B cell (primary cell): ENCODE data around the gene NBEA.

Source experiments
- EZH2 ChIP-seq: IDR thresholded peaks from 2 replicates; pipeline ENCODE4 v1.6.1; 2012; ENCODE audit warnings: borderline replicate concordance, low read depth, mild to moderate bottlenecking, moderate library complexity, low read length; ENCODE audit not compliant: insufficient read depth, poor library complexity, severe bottlenecking
- TF ChIP-seq, protein P1 (sequence below): fragments of 200-600 bp; IDR thresholded peaks from one replicate; pipeline ENCODE4 v1.8.0; 2022; ENCODE audit warnings: antibody characterized with exemption, mild to moderate bottlenecking

GRCh38 chr13:35139591-35139990, 197.5 kb downstream of the NBEA start:
- TF ChIP-seq, protein P1, sequence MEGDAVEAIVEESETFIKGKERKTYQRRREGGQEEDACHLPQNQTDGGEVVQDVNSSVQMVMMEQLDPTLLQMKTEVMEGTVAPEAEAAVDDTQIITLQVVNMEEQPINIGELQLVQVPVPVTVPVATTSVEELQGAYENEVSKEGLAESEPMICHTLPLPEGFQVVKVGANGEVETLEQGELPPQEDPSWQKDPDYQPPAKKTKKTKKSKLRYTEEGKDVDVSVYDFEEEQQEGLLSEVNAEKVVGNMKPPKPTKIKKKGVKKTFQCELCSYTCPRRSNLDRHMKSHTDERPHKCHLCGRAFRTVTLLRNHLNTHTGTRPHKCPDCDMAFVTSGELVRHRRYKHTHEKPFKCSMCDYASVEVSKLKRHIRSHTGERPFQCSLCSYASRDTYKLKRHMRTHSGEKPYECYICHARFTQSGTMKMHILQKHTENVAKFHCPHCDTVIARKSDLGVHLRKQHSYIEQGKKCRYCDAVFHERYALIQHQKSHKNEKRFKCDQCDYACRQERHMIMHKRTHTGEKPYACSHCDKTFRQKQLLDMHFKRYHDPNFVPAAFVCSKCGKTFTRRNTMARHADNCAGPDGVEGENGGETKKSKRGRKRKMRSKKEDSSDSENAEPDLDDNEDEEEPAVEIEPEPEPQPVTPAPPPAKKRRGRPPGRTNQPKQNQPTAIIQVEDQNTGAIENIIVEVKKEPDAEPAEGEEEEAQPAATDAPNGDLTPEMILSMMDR: no peak
- no peak for TF ChIP-seq EZH2
